Measurements from ENCODE around the gene GBP6. TPM values are rescaled to one million over a fixed set of nuclear protein-coding genes. Genes with fewer than 3 reads are reported as not detected.
"Not testable (repeated sequence)": the region's sequence is repeated elsewhere in the genome, so short reads cannot be mapped to it uniquely, and the experiment has no call there.

The GBP6 gene
- total and polyA plus RNA-seq, 4 experiments from 2014 or later, result 0.17 to 0.30 (median 0.20) TPM

DNA sequence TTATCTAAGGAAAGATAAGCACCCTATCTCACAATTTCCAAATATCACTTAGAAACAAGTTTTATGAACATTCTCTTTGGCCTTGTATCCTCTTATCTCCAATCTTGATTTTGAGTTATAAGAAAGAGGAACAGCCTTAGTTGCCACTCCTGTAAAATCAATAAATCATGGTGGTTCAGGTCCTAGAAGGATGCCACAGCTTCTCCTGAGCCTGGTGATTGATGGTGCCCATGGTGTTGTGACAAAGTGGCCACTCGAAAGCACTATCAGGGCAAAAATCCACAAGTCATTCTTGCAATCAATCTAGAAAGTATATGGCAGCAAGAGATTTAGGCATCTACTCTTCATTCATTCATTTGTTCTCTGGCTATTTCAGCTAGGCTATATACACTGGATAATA, 27.8 kb downstream of the GBP6 start:
- intact Hi-C loops (cut with micrococcal nuclease), result no loop called here
- H3K9me3 ChIP-seq (ENCODE audit: control insufficient read depth in 1 of 2, low read length in 2 of 2), result no peaks in the 10 kb centered on the region
- ChIA-PET CTCF (ENCODE audit: partially characterized antibody) (no interaction called here), POLR2A (ENCODE audit: partially characterized antibody) (no interaction called here)
- no peak overlapping the region for H3K27ac ChIP-seq (ENCODE audit: low read depth, low read length)
- H3K27ac Mint-ChIP-seq, result no peak overlapping the region
- H3K27me3 ChIP-seq (ENCODE audit: insufficient read depth, low read length), result no peaks in the 10 kb centered on the region
- DNase-seq, result no peak
- peaks cover 2 to 14% (median 5%) of the 10 kb centered on the region in 8 donors for H3K9me3 Mint-ChIP-seq
- no peaks in the 10 kb centered on the region for H3K36me3 ChIP-seq (ENCODE audit: insufficient read depth, low read length)
- H3K27me3 Mint-ChIP-seq, result no peaks in the 10 kb centered on the region
- H3K4me1 ChIP-seq (ENCODE audit: insufficient read depth, low read length), result no peaks in the 10 kb centered on the region
- H3K36me3 Mint-ChIP-seq, result no peaks in the 10 kb centered on the region
- no peak overlapping the region for H3K4me3 ChIP-seq (ENCODE audit: low read length in 2 of 2)
- no peak overlapping the region for H3K4me3 Mint-ChIP-seq
- H3K4me1 Mint-ChIP-seq, result no peaks in the 10 kb centered on the region

DNA sequence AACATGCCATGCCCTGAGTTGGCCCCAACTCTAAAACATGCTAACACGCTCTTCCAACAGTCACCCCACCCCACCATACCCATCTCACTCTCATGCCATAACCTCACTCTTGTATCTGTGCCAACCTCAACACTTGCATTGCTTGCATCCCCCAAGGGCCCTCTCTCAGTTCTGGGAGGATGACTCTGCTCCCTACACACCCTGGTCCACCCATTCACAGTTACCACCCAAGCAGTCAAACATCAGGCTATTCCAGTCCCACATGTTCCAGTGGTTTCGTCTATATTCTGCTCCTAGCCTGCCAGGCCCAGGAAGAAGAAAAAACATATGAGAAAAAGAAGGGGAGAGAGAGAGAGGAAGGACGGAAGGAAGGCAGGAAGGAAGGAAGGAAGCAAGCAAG, 31.0 kb downstream of the GBP6 start:
- peaks cover 2 to 24% (median 9%) of the 10 kb centered on the region in 8 donors for H3K9me3 Mint-ChIP-seq
- ChIA-PET POLR2A (ENCODE audit: partially characterized antibody) (no interaction called here), CTCF (ENCODE audit: partially characterized antibody) (no interaction called here)
- H3K36me3 Mint-ChIP-seq, result no peaks in the 10 kb centered on the region
- H3K4me1 ChIP-seq (ENCODE audit: insufficient read depth, low read length), result no peaks in the 10 kb centered on the region
- no peaks in the 10 kb centered on the region for H3K27me3 Mint-ChIP-seq
- H3K27ac ChIP-seq (ENCODE audit: low read depth, low read length), result no peak overlapping the region
- H3K4me3 Mint-ChIP-seq, result no peak overlapping the region
- H3K27ac Mint-ChIP-seq, result peak overlapping the region in 5 of 7 donors; percentile 1 to 42 (median 15)
- H3K36me3 ChIP-seq (ENCODE audit: insufficient read depth, low read length), result no peaks in the 10 kb centered on the region
- H3K27me3 ChIP-seq (ENCODE audit: insufficient read depth, low read length), result no peaks in the 10 kb centered on the region
- intact Hi-C loops (cut with micrococcal nuclease), result no loop called here
- no peaks in the 10 kb centered on the region for H3K9me3 ChIP-seq (ENCODE audit: control insufficient read depth in 1 of 2, low read length in 2 of 2)
- no peaks in the 10 kb centered on the region for H3K4me1 Mint-ChIP-seq
- DNase-seq, result peak in 1 of 5 donors; percentile 19
- no peak overlapping the region for H3K4me3 ChIP-seq (ENCODE audit: low read length in 2 of 2)

DNA sequence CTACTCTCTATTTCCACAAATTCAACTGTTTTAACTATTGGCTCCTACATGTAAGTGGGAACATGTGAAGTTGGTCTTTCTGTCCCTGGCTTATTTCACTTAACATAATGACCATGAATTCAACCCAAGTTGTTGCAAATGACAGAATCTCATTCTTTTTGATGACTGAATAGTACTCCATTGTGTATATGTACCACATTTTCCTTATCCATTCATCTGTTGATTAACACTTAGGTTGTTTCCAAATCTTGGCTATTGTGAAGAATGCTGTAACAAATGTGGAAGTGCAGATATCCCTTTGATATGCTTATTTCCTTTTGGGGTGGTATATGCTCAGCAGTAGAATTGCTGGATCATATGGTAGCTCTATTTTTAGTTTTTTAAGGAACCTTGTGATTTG, 33.0 kb downstream of the GBP6 start:
- CTCF ChIA-PET (ENCODE audit: partially characterized antibody), result no interaction called here
- Mint-ChIP-seq H3K4me3 (no peak overlapping the region), H3K27me3 (no peaks in the 10 kb centered on the region), H3K36me3 (no peaks in the 10 kb centered on the region), H3K27ac (no peak overlapping the region), H3K9me3 (peaks cover 2 to 24% (median 13%) of the 10 kb centered on the region in 8 donors), H3K4me1 (no peaks in the 10 kb centered on the region)
- H3K36me3 ChIP-seq (ENCODE audit: insufficient read depth, low read length), result no peaks in the 10 kb centered on the region
- H3K4me3 ChIP-seq (ENCODE audit: low read length in 2 of 2), result no peak overlapping the region
- H3K27me3 ChIP-seq (ENCODE audit: insufficient read depth, low read length), result no peaks in the 10 kb centered on the region
- H3K9me3 ChIP-seq (ENCODE audit: control insufficient read depth in 1 of 2, low read length in 2 of 2), result no peaks in the 10 kb centered on the region
- no peaks in the 10 kb centered on the region for H3K4me1 ChIP-seq (ENCODE audit: insufficient read depth, low read length)
- intact Hi-C loops (cut with micrococcal nuclease), result no loop called here
- H3K27ac ChIP-seq (ENCODE audit: low read depth, low read length), result no peak overlapping the region
- POLR2A ChIA-PET (ENCODE audit: partially characterized antibody), result no interaction called here
- DNase-seq, result no peak

DNA sequence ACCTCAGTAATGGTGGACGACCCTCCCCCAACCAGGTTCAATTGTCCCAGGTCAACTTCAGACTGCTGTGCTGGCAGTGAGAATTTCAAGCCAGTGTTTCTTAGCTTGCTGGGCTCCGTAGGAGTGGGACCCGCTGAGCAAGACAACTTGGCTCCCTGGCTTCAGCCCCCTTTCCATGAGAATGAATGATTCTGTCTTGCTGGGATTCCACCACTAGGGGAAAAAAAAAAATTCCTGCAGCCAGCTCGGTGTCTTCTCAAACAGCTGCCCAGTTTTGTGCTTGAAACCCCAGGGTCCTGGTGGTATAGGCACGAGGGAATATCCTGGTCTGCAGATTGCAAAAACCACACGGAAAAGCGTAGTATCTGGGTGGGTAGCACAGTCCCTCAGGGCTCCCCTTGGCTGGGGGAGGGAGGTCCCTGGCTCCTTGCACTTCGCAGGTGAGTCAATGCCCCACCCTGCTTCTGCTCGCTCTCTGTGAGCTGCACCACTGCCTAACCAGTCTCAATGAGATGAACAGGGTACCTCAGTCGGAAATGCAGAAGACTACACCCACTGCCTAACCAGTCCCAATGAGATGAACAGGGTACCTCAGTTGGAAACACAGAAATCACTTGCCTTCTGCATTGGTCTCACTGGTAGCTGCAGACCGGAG, 41.5 kb downstream of the GBP6 start:
- H3K27ac Mint-ChIP-seq, result no peak overlapping the region
- intact Hi-C loops (cut with micrococcal nuclease), result no loop called here
- POLR2A ChIA-PET (ENCODE audit: partially characterized antibody), result no interaction called here
- H3K27me3 Mint-ChIP-seq, result peaks cover 0 to 2% of the 10 kb centered on the region in 2 donors
- peaks cover 0 to 6% (median under 1%) of the 10 kb centered on the region in 8 donors for H3K9me3 Mint-ChIP-seq
- no peaks in the 10 kb centered on the region for H3K27me3 ChIP-seq (ENCODE audit: insufficient read depth, low read length)
- H3K36me3 Mint-ChIP-seq, result peaks cover 0 to 8% of the 10 kb centered on the region in 2 donors
- no peak overlapping the region for H3K4me3 Mint-ChIP-seq
- H3K27ac ChIP-seq (ENCODE audit: low read depth, low read length), result no peak overlapping the region
- CTCF ChIA-PET (ENCODE audit: partially characterized antibody), result no interaction called here
- no peaks in the 10 kb centered on the region for H3K36me3 ChIP-seq (ENCODE audit: insufficient read depth, low read length)
- H3K4me3 ChIP-seq (ENCODE audit: low read length in 2 of 2), result no peak overlapping the region
- H3K9me3 ChIP-seq (ENCODE audit: control insufficient read depth in 1 of 2, low read length in 2 of 2), result no peaks in the 10 kb centered on the region
- peaks cover 24% of the 10 kb centered on the region for H3K4me1 ChIP-seq (ENCODE audit: insufficient read depth, low read length)
- peaks cover 23 to 34% (median 31%) of the 10 kb centered on the region in 4 donors for H3K4me1 Mint-ChIP-seq
- DNase-seq, result no peak

DNA sequence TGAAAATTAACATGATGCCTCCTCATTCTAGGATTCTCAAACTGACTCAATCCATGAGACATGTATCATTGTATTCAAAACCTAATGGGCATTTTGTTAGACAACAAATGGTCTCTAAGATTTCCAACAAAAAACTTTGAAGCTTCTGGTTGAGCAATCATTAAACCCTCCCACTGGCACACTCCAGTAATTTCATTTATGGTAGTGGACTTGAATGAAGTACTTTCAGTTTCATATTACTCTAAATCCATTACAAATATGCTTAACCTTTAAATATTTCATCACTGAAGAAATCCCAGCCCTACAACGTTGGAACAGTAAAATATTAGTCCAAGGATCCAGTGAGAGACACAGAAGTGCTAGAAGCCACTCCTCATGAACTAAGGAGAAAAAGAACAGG, 43.5 kb downstream of the GBP6 start:
- peak overlapping the region; percentile 34 to 46 for H3K4me3 ChIP-seq (ENCODE audit: low read length in 2 of 2)
- peaks cover 0 to 2% of the 10 kb centered on the region in 2 donors for H3K27me3 Mint-ChIP-seq
- H3K4me1 Mint-ChIP-seq, result peaks cover 25 to 38% (median 32%) of the 10 kb centered on the region in 4 donors
- H3K27ac ChIP-seq (ENCODE audit: low read depth, low read length), result peak overlapping the region; percentile 24
- POLR2A ChIA-PET (ENCODE audit: partially characterized antibody), result no interaction called here
- intact Hi-C loops (cut with micrococcal nuclease), result no loop called here
- H3K27me3 ChIP-seq (ENCODE audit: insufficient read depth, low read length), result no peaks in the 10 kb centered on the region
- peak overlapping the region; percentile 83 to 96 (median 88) for H3K4me3 Mint-ChIP-seq
- H3K4me1 ChIP-seq (ENCODE audit: insufficient read depth, low read length), result peaks cover 24% of the 10 kb centered on the region
- H3K9me3 ChIP-seq (ENCODE audit: control insufficient read depth in 1 of 2, low read length in 2 of 2), result no peaks in the 10 kb centered on the region
- DNase-seq, result peak in 1 of 5 donors; percentile 1
- peaks cover 0 to 5% (median 0%) of the 10 kb centered on the region in 8 donors for H3K9me3 Mint-ChIP-seq
- peaks cover 4 to 10% of the 10 kb centered on the region in 2 donors for H3K36me3 Mint-ChIP-seq
- H3K27ac Mint-ChIP-seq, result peak overlapping the region; percentile 61 to 89 (median 82)
- CTCF ChIA-PET (ENCODE audit: partially characterized antibody), result no interaction called here
- no peaks in the 10 kb centered on the region for H3K36me3 ChIP-seq (ENCODE audit: insufficient read depth, low read length)

DNA sequence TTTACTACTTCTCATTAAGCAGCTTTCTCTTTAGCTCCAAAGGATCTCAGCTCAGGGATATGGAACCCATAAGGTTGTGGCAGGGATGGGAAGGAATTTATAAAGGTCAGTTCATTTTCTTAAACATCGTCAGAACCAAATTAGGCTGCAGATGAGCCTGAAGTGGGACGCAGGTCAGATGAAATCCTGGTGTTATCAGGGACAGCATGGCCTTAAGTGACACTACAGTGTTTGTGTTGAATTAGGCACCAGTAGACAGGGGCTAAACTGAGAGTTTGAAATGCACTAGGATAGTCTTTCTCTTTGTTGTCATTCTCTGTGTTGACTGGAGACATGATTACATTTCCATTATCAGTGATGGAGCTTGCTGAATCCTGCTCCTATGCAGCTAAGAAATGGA, 43.9 kb downstream of the GBP6 start:
- H3K4me1 Mint-ChIP-seq, result peaks cover 25 to 38% (median 32%) of the 10 kb centered on the region in 4 donors
- H3K9me3 ChIP-seq (ENCODE audit: control insufficient read depth in 1 of 2, low read length in 2 of 2); H3K36me3 ChIP-seq (ENCODE audit: insufficient read depth, low read length); DNase-seq; intact Hi-C loops (cut with micrococcal nuclease); H3K9me3 Mint-ChIP-seq; H3K27me3 Mint-ChIP-seq; POLR2A ChIA-PET (ENCODE audit: partially characterized antibody); H3K27me3 ChIP-seq (ENCODE audit: insufficient read depth, low read length); H3K36me3 Mint-ChIP-seq: not testable (repeated sequence)
- CTCF ChIA-PET (ENCODE audit: partially characterized antibody), result interaction anchor here (1.0 to 1.4 kb wide), 2 partner anchors 14 to 424 kb away, joined by 4 read pairs; no protein-coding TSS in a partner anchor
- peak overlapping the region; percentile 61 to 89 (median 82) for H3K27ac Mint-ChIP-seq
- Histone ChIP-seq H3K4me1 (ENCODE audit: insufficient read depth, low read length) (peaks cover 24% of the 10 kb centered on the region), H3K27ac (ENCODE audit: low read depth, low read length) (peak overlapping the region; percentile 24), H3K4me3 (ENCODE audit: low read length in 2 of 2) (peak overlapping the region; percentile 34 to 46)
- H3K4me3 Mint-ChIP-seq, result peak overlapping the region; percentile 83 to 96 (median 88)

DNA sequence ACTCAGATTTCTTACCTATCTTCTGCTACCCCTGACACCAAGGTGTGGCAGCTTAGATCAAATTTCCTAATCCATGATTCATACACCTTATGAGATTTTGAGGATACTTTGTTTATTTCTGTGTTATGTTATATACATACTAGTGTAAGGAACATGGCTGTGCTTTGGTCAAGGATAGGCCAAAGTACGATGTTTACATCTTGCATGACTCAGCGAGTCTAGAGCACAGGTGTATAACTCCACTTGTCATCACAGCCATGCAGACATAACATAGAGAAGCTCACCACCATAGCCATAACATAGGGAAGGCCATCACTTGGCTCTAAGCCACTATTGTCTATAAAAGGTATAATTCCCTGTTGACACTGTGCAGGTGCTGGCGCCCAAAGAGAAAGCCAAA, 61.2 kb downstream of the GBP6 start:
- Histone ChIP-seq H3K27me3 (ENCODE audit: insufficient read depth, low read length) (no peaks in the 10 kb centered on the region), H3K27ac (ENCODE audit: low read depth, low read length) (no peak overlapping the region), H3K9me3 (ENCODE audit: control insufficient read depth in 1 of 2, low read length in 2 of 2) (no peaks in the 10 kb centered on the region), H3K4me1 (ENCODE audit: insufficient read depth, low read length) (no peaks in the 10 kb centered on the region), H3K4me3 (ENCODE audit: low read length in 2 of 2) (no peak overlapping the region), H3K36me3 (ENCODE audit: insufficient read depth, low read length) (no peaks in the 10 kb centered on the region)
- Mint-ChIP-seq H3K9me3 (no peaks in the 10 kb centered on the region), H3K36me3 (peaks cover 10 to 20% of the 10 kb centered on the region in 2 donors), H3K27me3 (peaks cover 0 to 1% of the 10 kb centered on the region in 2 donors), H3K4me3 (no peak overlapping the region), H3K27ac (no peak overlapping the region), H3K4me1 (no peaks in the 10 kb centered on the region)
- no peak for DNase-seq
- CTCF ChIA-PET (ENCODE audit: partially characterized antibody), result no interaction called here
- POLR2A ChIA-PET (ENCODE audit: partially characterized antibody), result no interaction called here
- intact Hi-C loops (cut with micrococcal nuclease), result no loop called here
